Kidney (tissue), 14 donors: ENCODE data around the gene PRKCI. TPM values are rescaled to one million over a fixed set of nuclear protein-coding genes. Genes with fewer than 3 reads are reported as not detected.
"Not testable (repeated sequence)": the region's sequence is repeated elsewhere in the genome, so short reads cannot be mapped to it uniquely, and the experiment has no call there.

Source experiments
- DNase-seq, 5 donors: peaks; one replicate each; pipeline ENCODE4 v3.0.0-alpha.2; 2013 to 2020
- FAIRE-seq: peaks from 2 replicates; lab custom pipeline; 2012; peaks lifted over from hg19 to GRCh38; lab: Jason Lieb, UNC
- H3K27ac ChIP-seq, 2 donors: one replicate each; pipeline ENCODE4 v1.7.0; 2013; ENCODE audit warnings: low read depth in 2 of 2, low read length in 2 of 2, inconsistent platforms in 1 of 2
- H3K27me3 ChIP-seq: one replicate; pipeline ENCODE4 v1.7.1; 2013; ENCODE audit warnings: low read length, inconsistent platforms; ENCODE audit not compliant: control insufficient read depth, insufficient read depth
- H3K36me3 ChIP-seq, 3 donors: one replicate each; pipeline versions ENCODE4 v1.7.0 to v1.7.1; 2013; ENCODE audit warnings: low read length in 3 of 3, control low read depth in 1 of 3, inconsistent platforms in 1 of 3; ENCODE audit not compliant: insufficient read depth in 3 of 3, control insufficient read depth in 2 of 3
- H3K4me1 ChIP-seq, 3 donors: one replicate each; pipeline versions ENCODE4 v1.7.0 to v1.7.1; 2013; ENCODE audit warnings: low read length in 3 of 3, inconsistent platforms in 1 of 3, low read depth in 1 of 3; ENCODE audit not compliant: control insufficient read depth in 2 of 3, insufficient read depth in 2 of 3
- H3K4me3 ChIP-seq, 3 donors: one replicate each; pipeline versions ENCODE4 v1.7.0 to v1.8.1; 2013; ENCODE audit warnings: low read length in 3 of 3, control low read depth in 1 of 3, inconsistent platforms in 1 of 3
- H3K9ac ChIP-seq, 3 donors: one replicate each; pipeline versions ENCODE4 v1.7.0 to v1.7.1; 2013; ENCODE audit warnings: low read length in 3 of 3, control low read depth in 1 of 3, inconsistent platforms in 1 of 3
- H3K9me3 ChIP-seq, 3 donors: one replicate each; pipeline versions ENCODE4 v1.7.0 to v1.7.1; 2013; ENCODE audit warnings: low read length in 3 of 3, control low read depth in 1 of 3, inconsistent platforms in 1 of 3; ENCODE audit not compliant: control insufficient read depth in 2 of 3, insufficient read depth in 1 of 3
- intact Hi-C: fragments of 100-400 bp; cut with DNase I; formaldehyde crosslinking; loops from one replicate; pipeline ENCODE4 v1.11.1; 2022
- polyA plus RNA-seq: library from polyadenylated mRNA; stranded (reverse); fragments of 350-450 nt; fragmentation: Illumina TruSeq; extraction: RNeasy Lipid Tissue Mini Kit (QIAGEN cat#74804); gene quantifications from one replicate; pipeline ENCODE4 v1.2.3, GENCODE V29; 2014; ENCODE audit warnings: low read depth, low replicate concordance; ENCODE audit not compliant: insufficient read depth
- total RNA-seq: library from RNA; stranded (reverse); fragmentation: NEBNext Ultra II Directional; extraction: Animal tissue kit (Norgen Biotek cat#: 25700); gene quantifications from one replicate; pipeline ENCODE4 v1.2.1, GENCODE V29; 2021
- TF ChIP-seq, protein P1 (sequence below): IDR thresholded peaks from 3 replicates; pipeline ENCODE4 v1.5.1; 2012; ENCODE audit warnings: mild to moderate bottlenecking, moderate library complexity, borderline replicate concordance; ENCODE audit not compliant: insufficient read depth; ENCODE audit errors: extremely low read depth
- donor health status: control.
- donor health status: control.
- donor health status: control.
- donor health status: control.
- donor health status: control.
- donor health status: DM: yes; HTN: yes; CAD: no.
- donor health status: Normal renal cell carcinoma (clear cell type).

The PRKCI gene
- total and polyA plus RNA-seq, 2 donors from 2014 or later: 12.6 to 41.5 TPM

DNA sequence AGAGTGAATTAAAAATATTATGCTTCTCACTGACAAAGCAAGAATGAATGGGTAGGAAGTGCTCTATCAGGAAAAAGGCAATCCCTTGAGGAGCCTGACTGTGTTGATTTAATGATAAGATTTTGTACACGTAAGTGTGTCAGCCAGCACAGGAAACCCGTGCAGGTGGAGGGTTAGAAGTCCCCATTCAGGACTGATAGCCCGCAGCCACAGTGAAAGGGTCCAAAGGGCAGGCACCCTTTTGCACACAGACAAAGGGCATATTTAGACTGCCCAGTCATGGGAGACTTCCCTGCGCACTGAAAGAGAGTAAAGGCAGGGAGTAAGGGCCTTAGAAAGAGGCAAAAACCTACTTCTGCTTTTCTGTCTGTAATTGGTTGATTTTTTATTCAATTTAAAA, 108.9 kb downstream of the PRKCI start:
- Histone ChIP-seq H3K9me3 (no peaks in the 10 kb centered on the region), H3K4me3 (no peak overlapping the region), H3K9ac (no peak overlapping the region), H3K36me3 (no peaks in the 10 kb centered on the region), H3K27me3 (no peaks in the 10 kb centered on the region), H3K27ac (no peak overlapping the region), H3K4me1 (peaks cover 0 to 4% (median 0%) of the 10 kb centered on the region in 3 donors)
- no peak for FAIRE-seq
- peak in 2 of 5 donors; percentile 27 to 44 for DNase-seq
- intact Hi-C loops: no loop called here
- TF ChIP-seq, protein P1, sequence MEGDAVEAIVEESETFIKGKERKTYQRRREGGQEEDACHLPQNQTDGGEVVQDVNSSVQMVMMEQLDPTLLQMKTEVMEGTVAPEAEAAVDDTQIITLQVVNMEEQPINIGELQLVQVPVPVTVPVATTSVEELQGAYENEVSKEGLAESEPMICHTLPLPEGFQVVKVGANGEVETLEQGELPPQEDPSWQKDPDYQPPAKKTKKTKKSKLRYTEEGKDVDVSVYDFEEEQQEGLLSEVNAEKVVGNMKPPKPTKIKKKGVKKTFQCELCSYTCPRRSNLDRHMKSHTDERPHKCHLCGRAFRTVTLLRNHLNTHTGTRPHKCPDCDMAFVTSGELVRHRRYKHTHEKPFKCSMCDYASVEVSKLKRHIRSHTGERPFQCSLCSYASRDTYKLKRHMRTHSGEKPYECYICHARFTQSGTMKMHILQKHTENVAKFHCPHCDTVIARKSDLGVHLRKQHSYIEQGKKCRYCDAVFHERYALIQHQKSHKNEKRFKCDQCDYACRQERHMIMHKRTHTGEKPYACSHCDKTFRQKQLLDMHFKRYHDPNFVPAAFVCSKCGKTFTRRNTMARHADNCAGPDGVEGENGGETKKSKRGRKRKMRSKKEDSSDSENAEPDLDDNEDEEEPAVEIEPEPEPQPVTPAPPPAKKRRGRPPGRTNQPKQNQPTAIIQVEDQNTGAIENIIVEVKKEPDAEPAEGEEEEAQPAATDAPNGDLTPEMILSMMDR: no peak

DNA sequence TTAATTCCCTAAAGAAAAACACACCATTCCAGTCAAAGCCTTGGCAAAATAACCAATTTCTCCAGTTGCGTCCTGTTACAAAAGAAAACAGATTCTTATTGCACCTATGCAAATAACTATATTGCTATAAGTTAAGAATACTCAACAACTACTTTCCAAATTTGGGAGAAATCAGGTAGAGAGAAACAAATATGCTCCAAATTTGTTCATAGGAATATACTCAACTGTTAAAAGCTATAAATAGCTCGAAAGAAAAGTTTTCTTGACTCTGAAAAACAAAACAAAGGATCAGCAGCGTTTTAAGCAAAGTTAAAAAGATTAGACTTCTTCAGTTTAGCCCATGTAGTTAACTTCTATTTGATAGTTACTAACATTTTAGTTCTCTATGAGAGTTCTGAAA, 115.2 kb downstream of the PRKCI start:
- Histone ChIP-seq H3K9me3 (no peaks in the 10 kb centered on the region), H3K27me3 (no peaks in the 10 kb centered on the region), H3K36me3 (no peaks in the 10 kb centered on the region), H3K9ac (no peak overlapping the region), H3K4me3 (no peak overlapping the region), H3K4me1 (no peaks in the 10 kb centered on the region), H3K27ac (no peak overlapping the region)
- intact Hi-C loops: no loop called here
- FAIRE-seq: no peak
- TF ChIP-seq, protein P1: no peak
- DNase-seq: no peak

DNA sequence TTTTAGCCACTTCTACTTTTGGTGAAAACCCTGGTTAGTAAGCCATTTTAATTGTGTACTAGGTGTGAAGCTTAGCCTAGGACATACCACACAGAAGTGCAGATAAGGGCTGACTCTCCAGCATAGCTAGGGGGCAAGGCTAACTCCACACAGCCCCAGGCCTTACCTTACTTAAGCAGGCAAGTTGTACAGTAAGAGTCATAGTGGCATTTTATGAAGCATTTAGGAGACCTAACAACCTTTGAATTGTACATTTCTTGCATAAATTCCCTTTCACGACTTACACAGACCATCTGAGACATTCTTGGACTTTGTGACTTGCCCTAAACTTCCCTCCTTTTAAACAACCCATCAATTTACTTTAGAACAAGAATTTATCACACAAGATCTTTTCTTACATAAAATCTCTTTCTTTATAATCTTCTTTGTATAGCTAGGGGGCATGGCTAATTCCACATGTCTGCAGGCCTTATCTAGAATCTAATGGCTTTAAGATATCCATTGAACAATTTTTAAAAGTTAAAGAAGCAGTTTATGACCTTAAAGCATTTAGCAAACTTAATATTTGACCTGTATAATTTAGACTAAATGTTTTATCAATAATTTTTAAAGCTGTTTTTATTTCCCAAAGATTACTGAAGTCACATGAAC, 116.6 kb downstream of the PRKCI start:
- Histone ChIP-seq H3K9ac (no peak overlapping the region), H3K4me3 (no peak overlapping the region), H3K9me3 (no peaks in the 10 kb centered on the region), H3K27me3 (no peaks in the 10 kb centered on the region), H3K4me1 (no peaks in the 10 kb centered on the region), H3K36me3 (no peaks in the 10 kb centered on the region), H3K27ac (no peak overlapping the region)
- TF ChIP-seq, protein P1: no peak
- no peak for DNase-seq
- no peak for FAIRE-seq
- intact Hi-C loops: no loop called here

DNA sequence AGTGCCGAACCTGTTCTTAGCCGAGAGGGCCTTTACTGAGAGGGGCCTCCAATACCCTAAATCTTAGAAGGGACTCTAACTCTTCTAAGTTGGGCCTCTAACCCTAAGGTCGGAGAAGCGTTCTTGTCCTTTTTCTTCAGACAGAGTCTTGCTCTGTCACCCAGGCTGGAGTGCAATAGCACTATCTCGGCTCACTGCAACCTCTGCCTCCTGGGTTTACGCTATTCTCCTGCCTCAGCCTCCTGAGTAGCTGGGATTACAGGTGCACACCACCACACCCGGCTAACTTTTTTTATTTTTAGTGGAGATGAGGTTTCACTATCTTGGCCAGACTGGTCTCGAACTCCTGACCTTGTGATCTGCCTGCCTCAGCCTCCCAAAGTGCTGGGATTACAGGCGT, 120.0 kb downstream of the PRKCI start:
- H3K4me1 ChIP-seq, H3K9ac ChIP-seq, FAIRE-seq, H3K27me3 ChIP-seq, DNase-seq, H3K27ac ChIP-seq, H3K36me3 ChIP-seq, H3K4me3 ChIP-seq, intact Hi-C loops, H3K9me3 ChIP-seq: not testable (repeated sequence)

DNA sequence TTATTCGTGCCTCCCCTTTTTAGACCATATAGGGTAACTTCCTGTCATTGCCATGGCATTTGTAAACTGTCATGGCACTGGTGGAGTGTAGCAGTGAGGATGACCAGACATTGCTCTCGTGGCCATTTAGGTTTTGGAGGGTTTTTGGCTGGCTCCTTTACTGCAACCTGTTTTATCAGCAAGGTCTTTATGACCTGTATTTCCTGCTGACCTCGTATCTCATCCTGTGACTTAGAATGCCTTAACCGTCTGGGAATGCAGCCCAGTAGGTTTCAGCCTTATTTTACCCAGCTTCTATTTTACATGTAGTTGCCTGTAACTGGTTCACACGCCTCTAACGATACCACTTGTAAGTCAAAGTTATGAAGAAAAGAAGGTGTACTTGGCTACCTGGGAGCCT, 121.6 kb downstream of the PRKCI start:
- not testable (repeated sequence) for FAIRE-seq
- peak in 1 of 5 donors; percentile 14 for DNase-seq

More for the DNA sequence above, 121.6 kb downstream of the PRKCI start:
- intact Hi-C loops, H3K4me1 ChIP-seq, H3K27ac ChIP-seq, H3K36me3 ChIP-seq, H3K9ac ChIP-seq, H3K27me3 ChIP-seq, H3K9me3 ChIP-seq, H3K4me3 ChIP-seq: not testable (repeated sequence)
